GM12875 (cell line): Measurements from ENCODE around the gene DUSP22.

ENCODE experiments used
- H3K4me3 ChIP-seq: one replicate; pipeline ENCODE4 v1.5.1; 2011; ENCODE audit warnings: low read depth, low read length, control low read depth
- TF ChIP-seq, protein P1 (sequence below): IDR thresholded peaks from 2 replicates; pipeline ENCODE4 v1.5.1; 2011; ENCODE audit warnings: low read depth, mild to moderate bottlenecking, control low read depth, inconsistent platforms, low read length, moderate library complexity, borderline replicate concordance; ENCODE audit not compliant: insufficient read depth

Gene DUSP22

DNA sequence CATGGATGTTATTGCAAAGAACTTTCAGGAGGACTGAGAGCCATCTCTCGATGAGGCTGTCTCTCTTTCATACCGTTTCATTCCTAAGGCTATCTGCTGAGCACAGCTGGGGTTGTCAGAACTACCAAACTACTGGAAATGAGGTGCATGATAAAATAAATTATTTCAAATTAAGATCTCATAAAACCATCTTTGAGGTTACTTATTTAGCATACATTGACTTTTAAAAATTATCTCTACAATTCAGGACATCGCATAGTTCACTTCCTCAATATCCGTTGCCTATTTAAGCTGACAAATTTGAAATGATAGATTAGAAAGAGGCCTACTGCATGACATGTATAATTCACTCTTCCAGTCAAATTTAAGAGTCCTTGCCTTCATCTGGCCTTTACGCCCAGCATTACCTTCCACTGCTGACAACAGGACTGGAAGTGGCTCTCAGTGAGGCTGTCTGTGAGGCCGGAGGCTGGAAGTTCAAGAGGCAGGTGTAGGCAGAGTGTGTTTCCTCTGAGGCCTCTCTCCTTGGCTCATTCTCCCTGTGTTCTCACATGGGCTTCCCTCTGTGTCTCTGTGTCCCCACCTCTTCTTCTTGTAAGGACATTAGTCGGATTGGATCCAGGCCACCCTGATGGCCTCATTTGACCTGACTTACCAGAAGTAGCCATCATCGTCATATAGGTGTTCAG lies 12.8 kb upstream of the DUSP22 start:
- TF ChIP-seq, protein P1, sequence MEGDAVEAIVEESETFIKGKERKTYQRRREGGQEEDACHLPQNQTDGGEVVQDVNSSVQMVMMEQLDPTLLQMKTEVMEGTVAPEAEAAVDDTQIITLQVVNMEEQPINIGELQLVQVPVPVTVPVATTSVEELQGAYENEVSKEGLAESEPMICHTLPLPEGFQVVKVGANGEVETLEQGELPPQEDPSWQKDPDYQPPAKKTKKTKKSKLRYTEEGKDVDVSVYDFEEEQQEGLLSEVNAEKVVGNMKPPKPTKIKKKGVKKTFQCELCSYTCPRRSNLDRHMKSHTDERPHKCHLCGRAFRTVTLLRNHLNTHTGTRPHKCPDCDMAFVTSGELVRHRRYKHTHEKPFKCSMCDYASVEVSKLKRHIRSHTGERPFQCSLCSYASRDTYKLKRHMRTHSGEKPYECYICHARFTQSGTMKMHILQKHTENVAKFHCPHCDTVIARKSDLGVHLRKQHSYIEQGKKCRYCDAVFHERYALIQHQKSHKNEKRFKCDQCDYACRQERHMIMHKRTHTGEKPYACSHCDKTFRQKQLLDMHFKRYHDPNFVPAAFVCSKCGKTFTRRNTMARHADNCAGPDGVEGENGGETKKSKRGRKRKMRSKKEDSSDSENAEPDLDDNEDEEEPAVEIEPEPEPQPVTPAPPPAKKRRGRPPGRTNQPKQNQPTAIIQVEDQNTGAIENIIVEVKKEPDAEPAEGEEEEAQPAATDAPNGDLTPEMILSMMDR, result no peak

DNA sequence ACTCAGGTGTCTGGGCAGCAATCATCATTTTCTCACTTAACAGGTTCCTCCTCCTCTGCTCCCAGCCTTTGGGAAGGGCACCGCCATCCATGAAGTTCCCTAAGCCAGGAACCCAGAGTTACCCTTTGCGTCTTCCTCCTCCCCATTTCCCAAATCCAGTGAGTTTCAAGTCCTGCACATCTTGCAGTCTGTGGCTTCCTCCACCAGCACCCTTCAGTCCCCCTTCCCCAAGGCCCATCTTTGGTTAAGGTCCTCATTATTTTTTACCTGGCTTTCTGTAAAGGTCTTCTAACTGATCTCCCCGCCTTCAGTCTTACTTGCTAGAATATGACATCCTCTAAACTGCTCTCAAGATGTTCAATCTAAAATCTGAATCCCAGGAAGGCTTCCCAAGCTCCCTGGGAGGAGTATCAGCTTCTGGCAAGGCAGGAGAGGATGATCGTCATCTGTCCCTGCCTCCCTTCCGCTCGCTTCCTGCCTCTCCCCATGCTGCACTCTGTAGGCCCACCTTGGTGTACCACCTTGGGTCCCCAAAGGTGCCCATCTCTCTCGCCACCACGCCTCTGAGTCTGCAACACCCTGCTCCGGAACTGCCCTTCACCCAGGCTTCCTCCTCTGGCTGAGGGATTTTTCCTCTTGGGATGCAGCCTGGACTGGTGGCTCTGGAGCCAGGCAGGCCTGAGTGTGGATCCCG lies 11.4 kb upstream of the DUSP22 start:
- no peak overlapping the region for H3K4me3 ChIP-seq
- TF ChIP-seq, protein P1, result no peak

More for the DNA sequence above, 12.8 kb upstream of the DUSP22 start:
- no peak overlapping the region for H3K4me3 ChIP-seq

DNA sequence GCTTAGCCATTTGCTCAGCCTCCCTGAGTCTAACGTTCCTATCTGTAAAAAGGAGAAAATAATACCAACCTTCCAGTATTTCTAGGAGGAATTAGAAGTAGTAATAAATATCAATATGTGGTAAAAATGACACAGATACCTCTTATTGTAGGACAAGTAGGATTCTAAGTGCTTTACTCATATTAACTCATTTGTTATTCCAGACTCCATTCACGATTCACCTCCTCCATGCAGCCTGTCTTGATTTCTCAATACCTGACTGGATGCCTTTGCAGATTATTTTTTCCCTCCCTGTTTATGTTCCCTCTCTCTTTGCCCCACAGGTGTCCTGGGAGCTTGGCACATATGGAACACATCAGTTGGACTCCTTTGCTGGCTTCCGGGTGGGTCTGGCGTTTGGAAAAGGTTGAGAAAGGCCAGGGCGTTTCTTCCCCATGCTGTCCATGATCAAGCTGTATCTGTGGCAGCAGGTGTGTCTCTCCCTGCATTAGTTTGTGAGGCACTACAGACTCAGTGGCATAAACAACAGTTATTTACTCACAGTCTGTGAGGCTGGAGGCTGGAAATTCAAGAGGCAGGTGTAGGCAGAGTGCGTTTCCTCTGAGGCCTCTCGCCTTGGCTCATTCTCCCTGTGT lies 10.7 kb upstream of the DUSP22 start:
- no peak overlapping the region for H3K4me3 ChIP-seq
- TF ChIP-seq, protein P1, result no peak

DNA sequence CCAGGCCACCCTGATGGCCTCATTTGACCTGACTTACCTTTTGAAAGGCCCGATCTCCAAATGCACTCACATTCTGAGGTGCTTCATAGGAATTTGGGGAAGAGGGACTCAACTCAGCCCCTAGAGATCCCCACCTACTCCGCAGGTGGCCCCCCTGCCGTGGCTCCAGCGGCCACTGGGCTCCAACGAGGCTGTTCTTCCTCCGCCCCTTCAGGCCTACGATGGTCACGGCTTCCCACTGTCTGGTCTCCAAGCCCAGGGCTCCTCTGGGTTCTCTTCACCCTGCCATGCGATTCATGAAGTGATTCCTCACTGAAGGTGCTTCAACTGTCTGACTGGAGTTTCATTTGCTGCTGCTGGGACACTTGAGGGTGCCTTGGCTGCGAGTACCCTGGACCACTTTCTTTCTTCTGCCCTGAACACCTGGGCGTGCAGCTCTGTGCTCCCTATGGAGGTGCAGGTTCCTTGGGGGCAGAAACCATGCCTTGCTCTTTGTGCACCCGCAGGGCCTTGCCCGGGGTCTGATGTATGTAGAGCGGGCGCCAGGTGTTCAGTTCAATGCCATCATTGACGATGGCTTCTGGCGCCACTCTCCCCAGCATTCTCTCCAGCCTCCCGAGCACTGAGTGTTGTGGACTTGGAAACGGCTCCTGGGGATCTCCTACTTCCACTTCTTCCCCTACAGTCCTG lies 10.0 kb upstream of the DUSP22 start:
- no peak overlapping the region for H3K4me3 ChIP-seq
- TF ChIP-seq, protein P1, result no peak

DNA sequence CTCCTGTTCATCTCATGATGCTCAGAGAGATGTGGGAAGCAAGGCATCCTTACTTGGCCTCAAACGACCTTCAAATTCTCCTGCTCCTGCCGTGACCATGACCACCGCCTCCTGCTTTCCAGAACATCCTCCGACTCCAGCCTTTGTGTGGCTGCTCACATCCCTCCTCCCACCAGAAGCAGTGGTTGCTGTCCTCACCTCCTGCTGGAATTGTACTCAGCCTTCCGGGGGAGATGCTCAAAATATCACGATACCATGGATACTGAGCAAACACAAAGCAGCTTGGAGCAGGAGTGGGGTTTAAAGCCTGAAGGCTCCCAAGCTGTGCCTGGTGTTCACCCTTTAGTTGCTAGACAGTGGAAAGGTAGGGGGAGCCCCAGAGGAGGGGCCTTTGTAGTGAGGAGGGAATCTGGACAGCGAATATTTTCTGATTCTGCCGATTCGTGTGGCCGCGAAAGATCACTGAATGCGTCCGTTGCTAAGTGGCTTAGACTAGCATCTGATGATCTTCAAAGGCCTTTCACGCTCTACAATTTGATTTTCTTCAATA lies 9.3 kb upstream of the DUSP22 start:
- H3K4me3 ChIP-seq, result no peak overlapping the region
- TF ChIP-seq, protein P1, result no peak

DNA sequence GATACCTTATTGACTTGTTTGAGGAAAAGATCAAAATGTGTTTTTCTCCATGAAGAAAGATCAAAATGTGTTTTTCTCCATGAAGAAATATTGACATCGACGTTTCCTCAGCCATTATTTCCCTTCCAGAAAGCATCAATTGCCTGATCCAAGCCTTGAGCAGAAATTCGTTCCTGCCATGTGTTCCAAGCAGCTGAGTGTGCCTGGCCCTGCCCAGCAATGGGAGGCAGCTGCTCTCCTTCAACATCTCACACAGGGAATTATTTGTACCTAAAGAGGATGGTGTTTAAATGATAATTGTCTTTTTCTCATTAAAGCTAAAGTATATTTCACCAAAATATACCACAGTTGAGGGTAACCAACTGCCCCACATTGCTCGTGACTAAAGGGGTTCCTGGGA lies 7.8 kb upstream of the DUSP22 start:
- no peak overlapping the region for H3K4me3 ChIP-seq
- TF ChIP-seq, protein P1, result no peak
